DMS53 treated with DMSO at 0.1 percent for 48 hours (cell line): ENCODE data around the gene ENTREP1.

Source experiments
- DNase-seq: peaks from one replicate; lab custom pipeline; 2025; ENCODE audit not compliant: unreplicated experiment; lab: John Stamatoyannopoulos, UW

ENTREP1 gene

DNA sequence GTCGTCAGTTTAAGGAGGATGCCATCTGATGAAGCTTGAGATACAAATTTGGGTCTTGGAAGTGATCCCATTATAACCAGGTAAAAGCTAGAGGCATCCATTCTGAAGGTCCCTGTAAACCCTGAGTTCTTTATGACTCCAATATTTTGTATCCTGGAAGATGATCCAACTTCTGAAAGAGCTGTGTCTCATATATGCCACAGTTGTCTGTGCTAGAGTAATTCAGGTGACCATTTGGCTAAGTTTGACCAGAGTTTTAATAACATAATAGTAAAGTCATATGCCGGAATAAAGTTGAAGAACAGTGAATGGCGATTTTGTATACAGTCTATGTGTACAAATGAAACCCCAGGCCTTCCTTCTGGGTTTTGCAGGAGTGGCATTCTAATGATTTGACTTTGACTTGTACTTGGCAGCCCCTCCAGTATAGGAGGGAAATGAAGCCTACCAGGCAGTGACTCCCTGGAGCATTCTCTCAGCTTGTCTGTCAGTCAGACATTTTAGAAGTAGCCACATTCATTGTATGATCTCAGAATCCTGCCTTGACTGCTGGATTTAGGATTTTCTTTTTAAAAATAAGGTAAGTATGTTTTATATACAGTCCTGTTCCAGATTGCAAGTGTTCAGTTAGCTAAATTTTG is 39.6 kb downstream of the ENTREP1 start:
- DNase-seq: no peak

GRCh38 chr9:69370430-69370829 is 45.4 kb downstream of the ENTREP1 start:
- DNase-seq: no peak

- DNase-seq: no peak
Measured at GRCh38 chr9:69371001-69371400, 46.0 kb downstream of the ENTREP1 start.

GRCh38 chr9:69376651-69377050 is 51.6 kb downstream of the ENTREP1 start:
- no peak for DNase-seq

DNA sequence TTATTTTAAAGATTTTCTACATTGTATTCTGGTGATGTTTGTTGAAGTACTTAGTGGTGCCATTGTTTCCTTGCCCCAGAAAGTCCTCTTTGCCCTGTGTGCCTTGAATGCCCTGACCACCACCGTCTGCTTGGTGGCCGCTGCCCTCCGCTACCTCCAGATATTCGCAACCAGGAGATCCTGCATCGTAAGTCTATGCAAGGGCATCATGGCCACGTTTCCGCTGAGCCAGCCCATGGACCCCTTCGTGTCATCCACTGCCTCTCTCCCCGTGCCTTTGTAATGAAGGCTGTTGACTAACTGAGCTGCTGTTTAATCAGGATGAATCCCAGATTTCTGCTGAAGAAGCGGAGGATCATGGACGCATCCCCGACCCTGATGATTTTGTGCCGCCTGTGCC is 52.3 kb downstream of the ENTREP1 start:
- DNase-seq: no peak

DNA sequence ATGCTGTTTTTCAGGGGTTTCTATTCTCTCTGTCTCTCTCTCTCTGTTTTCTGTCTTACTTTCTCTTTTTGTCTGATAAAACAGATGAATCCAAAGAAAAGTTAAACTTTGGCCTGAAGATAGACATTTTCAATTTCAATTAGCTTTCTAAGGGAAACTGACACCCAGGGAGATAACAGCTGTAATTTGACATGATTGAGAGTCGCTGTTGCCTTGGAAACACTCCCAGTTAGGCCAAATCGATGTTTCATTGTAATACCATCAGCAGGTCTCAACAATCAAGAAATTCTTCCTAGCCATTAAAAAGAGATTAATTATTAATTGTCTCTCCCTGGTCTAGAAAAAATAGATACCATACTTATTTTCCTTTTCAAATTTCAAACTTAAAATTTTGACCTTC is 53.0 kb downstream of the ENTREP1 start:
- DNase-seq: no peak

DNA sequence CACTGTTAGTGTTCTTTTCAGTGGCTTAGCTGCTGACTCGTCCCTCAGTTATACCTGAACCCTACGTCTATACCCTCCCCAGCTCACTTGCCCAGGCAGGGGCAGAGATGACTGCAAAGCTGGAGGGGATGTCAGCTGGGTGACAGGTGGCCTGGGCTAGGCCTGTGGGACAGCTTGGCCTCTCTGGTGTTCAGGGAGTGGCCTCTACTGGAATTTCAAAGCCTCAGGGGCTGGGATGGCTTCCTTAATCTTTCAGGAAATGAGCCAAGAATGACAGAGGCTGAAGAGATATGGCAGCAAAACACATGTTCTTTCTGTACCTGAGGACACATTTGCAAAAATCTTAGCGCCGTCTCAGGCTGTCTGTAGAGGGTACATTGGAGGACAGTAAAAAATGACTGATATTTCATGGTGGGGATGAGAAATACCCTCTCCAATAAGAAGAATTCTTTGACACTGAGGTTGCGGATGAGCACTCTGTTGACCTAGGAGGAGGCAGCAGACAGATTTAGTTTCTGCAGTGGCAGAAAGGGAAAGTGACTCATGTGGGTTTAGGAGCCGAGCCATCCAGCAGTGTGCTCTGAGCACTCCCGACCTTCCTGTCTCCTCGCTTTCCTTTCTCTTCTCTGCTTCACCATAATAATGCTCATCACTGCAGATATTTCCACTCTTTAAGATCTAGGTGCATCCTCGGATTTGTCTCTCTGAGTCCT is 54.4 kb downstream of the ENTREP1 start:
- no peak for DNase-seq

DNA sequence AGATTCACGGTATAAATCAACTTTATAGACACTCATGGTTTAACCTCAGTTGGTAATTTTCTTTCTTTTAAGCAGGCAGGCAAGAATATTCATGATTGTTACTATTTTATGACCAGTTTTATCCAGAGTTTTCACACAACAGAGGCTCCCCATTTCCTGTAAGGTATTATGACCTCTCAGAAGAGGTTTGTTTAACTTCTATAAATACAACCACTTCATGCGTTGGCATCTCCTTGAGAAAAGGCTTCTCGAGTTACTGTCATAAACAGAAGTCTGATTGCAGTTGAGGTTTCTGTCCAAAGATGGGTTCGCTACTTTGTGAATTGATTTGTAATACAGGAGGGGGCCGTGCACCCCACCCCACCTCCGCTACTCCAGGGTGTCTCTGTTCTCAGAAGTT is 55.3 kb downstream of the ENTREP1 start:
- no peak for DNase-seq

- no peak for DNase-seq
Measured at GRCh38 chr9:69380811-69381210, 55.8 kb downstream of the ENTREP1 start.

- no peak for DNase-seq
Measured at GRCh38 chr9:69382135-69382534, 57.1 kb downstream of the ENTREP1 start.

DNA sequence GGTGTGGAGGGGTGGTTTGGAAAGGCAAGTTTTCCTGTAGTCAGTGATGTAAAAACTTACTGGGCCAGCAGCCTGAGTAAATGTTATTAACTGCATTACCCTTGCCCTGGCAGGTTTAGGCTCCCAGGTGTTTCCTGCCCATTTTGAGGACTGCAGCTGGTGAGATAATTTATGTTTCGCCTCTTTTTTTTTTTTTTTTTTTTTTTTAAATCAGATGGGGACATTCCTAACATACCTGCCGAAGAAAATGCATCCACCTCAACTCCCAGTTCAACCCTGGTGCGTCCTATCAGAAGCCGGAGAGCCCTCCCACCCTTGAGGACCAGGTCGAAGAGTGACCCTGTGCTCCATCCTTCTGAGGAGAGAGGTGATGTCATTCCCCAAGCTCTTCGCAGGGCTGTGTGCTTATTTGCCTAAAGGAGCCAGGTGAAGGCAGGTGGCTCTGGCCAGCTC is 60.6 kb downstream of the ENTREP1 start:
- no peak for DNase-seq

- DNase-seq: no peak
Measured at GRCh38 chr9:69386651-69387050, 61.6 kb downstream of the ENTREP1 start.

DNA sequence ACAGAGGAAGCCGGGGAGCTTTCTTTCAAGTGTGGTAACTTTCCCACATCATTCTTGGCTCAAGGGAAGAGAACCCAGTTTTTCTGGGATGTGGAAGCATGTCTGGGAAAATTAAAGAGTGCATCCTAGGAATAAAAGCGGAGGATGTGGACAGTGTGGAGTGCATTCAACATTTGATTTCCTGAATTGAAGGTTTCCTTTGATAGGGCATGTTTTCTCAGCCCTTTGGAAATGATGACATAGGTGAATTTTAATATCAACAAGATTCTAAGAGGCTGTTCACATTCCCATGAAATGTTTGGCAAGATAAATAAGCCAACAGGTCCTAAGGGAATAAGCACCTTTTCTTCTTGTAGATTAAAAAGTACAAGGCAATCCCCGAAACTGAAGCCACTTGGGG is 63.6 kb downstream of the ENTREP1 start:
- no peak for DNase-seq

DNA sequence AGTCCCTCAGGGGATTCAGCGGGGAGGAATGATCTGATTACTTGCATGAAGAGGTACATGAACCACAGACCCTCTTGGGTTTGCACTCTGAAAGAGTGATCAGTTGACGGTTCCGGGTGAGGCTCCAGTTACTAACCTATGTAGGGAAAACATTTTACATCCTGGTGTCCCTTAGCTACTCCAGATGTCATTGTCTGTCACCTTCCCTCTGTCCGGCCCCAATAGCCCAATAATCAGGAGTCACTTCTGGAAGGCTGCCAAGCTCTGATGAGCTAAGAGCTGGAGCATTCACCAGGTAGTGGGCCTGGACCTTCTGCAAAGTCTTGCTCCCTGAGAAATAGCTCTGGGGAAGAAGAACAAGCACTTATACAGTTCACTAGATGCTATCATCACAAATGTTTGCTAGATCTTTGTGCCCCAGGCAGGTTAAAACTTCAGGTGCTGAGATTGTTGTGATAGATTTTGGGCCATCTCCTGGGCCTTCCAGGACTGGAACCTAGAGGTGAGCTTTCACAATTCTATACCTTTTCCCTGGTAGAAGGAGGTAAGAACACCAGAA is 64.5 kb downstream of the ENTREP1 start:
- peak; percentile 3 for DNase-seq

- DNase-seq: no peak
Measured at GRCh38 chr9:69391487-69391886, 66.5 kb downstream of the ENTREP1 start.

- no peak for DNase-seq
Measured at GRCh38 chr9:69391946-69392345, 66.9 kb downstream of the ENTREP1 start.

GRCh38 chr9:69392826-69393225 is 67.8 kb downstream of the ENTREP1 start:
- DNase-seq: no peak

GRCh38 chr9:69393425-69393824 is 68.4 kb downstream of the ENTREP1 start:
- no peak for DNase-seq

- DNase-seq: no peak
Measured at GRCh38 chr9:69395718-69396117, 70.7 kb downstream of the ENTREP1 start.

DNA sequence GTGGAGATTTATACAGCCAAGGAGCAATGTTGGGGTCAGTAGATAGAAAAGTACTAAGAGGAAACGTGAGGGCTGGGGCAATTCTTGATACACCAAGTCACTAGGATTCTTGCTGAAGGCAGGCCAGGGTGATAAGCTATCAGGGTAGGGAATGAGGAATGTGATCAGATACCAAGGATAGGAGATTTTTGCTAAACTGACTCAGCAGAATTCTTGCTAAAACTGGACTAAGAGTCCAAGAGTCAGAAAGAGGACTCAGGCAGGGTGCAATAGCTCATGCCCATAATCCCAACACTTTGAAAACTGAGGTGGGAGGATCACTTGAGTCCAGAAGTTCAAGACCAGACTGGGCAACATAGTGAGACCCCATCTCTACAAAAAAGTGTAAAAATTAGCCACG is 71.7 kb downstream of the ENTREP1 start:
- no peak for DNase-seq

DNA sequence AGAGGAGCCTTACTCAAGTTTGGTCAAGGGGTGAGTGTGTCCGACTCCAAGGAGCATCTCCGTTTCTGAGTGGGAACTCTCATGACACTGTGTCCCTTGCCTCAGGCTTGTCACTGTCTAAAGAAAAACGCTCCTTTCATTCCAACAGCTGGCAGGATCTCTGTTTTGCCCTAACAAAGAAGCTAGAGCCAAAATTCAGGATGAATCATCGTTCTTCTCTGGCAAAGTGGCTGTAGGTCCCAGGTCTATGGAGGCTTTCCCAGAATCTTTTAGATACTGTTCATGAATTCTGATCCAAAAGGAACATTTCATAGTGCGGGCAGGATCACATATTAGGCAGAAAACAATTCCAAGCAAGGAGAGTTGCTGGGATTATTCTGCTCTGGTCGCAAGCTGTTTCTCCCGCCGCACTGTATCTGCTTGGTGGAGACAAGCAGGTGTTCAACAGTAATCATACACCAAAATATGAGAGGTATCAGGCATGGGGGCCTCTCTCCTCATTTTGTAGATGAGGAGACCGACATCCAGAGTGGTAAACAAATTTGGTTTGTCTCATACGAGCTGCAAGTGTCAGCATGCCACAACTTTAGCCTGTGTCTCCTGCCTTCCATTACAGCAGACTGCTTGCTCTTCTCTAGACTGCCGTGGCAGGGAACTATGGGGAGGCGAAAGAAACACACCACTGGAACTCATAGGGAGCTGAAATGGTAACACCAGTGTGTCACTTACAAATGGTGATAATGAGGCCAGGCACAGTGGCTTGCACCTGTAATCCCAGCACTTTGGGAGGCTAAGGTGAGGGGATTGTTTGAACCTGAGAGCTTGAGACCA is 72.6 kb downstream of the ENTREP1 start:
- no peak for DNase-seq

DNA sequence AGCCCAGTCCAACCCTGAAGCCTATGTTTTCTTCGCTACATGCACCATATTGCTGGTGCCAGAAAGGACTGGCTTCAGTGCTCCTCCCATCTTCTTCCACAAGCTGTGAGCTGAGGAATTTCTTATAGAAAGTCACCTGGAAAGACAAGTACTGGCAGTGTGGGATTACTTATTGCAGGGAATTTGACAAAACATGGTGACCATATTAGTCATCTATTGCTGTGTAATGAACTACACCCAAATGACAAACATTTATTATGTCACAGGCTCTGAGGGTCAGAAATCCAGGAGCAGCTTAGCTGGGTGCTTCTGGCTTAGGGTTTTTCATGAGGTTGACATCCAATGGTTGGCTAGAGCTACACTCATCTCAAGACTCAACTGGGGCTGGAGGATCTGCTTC is 75.5 kb downstream of the ENTREP1 start:
- no peak for DNase-seq
